Left ventricle myocardium superior (tissue), 1 donor: ENCODE results near the gene GRPEL2. TPM values are rescaled to one million over a fixed set of nuclear protein-coding genes. Genes with fewer than 3 reads are reported as not detected.
A peak's percentile ranks its signal among the peaks of the same experiment; 100 is the strongest.

ENCODE experiments used
- ATAC-seq: fragments of 200-7000 bp; cut with Tn5 transposase; one replicate; pipeline ENCODE4 v1.9.1; 2020; ENCODE audit warnings: mild to moderate bottlenecking, moderate library complexity
- DNase-seq: peaks from one replicate; pipeline ENCODE4 v3.0.0-alpha.2; 2020
- intact Hi-C: fragments of 100-400 bp; cut with micrococcal nuclease; formaldehyde crosslinking; loops from one replicate; pipeline ENCODE4 v1.11.0; 2022
- total RNA-seq: library from RNA; stranded (reverse); fragmentation: NEBNext Ultra II Directional; extraction: Animal tissue kit (Norgen Biotek cat#: 25700); gene quantifications from one replicate; pipeline ENCODE4 v1.2.1, GENCODE V29; 2021
- donor health status: DM: no; HTN: yes; CAD: no; lungs with severe emphysema.

The GRPEL2 gene
- total RNA-seq, 1 donor from 2014 or later, result 8.9 TPM

DNA sequence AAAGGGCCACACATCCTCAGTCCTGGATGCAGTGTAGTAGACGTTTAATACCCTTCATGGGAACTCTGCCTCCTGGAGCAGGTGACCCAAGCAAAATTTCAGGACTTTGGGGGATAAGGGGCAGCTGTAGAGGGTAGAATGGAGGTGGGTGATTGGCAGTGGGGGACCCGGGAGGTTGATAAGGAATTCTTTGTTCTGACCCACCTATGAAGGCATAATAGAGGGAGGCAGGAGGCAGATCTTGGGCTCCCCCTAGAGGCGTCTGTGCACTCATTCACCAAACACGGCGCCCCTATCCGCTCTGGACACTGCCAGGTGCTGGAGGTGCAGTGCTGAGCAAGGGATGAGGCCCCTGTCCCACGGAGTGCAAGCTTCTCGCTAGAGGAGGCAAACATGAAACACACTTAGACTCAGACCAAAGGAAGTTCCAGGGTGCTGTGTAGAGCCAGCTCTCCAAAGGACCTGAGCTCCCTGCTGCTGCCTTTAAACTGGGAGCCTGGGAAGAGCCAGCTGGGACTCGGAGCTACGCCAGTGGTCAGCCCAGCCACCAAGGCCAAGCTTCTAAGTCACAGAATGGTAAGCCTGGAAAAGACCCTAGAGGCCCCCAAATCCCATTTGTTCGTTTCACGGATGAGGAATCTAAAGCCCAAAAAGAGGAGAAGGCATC, 26.1 kb downstream of the GRPEL2 start:
- ATAC-seq, result peak; percentile 85

DNA sequence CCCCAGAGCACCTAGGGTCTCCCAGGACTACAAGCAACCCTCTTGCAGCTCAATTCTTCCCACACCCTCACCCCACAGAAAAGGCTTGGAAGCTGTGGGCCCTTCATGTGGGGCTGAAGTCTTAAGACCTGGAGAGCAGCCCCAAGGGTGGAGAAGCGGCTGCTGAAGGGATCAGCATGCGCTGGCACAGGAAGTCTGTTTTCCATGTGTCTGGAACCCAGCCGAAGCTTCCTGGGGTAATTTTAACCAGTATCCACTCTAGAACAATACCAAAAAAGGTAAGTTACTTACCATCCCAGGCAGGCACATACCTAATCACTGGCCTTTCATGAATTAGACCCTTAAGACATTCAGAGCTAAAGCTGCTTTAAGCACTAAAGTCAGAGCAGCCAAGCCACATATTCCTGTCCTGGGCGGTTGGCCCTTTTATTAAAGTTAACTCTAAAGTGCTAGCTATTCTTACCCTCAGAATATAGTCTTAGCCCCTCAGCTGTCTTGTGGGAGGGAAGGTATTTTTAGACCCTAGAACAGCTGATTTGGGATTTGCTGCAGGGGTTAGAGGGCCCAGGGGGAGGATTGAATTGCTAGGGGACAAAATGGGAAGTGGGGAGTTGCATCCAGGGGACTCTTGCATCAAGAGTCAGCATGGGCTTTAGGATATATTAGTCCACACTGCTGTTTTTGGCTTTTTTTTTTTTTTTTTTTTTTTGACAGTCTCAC, 26.9 kb downstream of the GRPEL2 start:
- no peak for DNase-seq
- intact Hi-C loops, result no loop called here

More for the DNA sequence above, 26.1 kb downstream of the GRPEL2 start:
- peak; percentile 69 for DNase-seq
- intact Hi-C loops, result no loop called here

DNA sequence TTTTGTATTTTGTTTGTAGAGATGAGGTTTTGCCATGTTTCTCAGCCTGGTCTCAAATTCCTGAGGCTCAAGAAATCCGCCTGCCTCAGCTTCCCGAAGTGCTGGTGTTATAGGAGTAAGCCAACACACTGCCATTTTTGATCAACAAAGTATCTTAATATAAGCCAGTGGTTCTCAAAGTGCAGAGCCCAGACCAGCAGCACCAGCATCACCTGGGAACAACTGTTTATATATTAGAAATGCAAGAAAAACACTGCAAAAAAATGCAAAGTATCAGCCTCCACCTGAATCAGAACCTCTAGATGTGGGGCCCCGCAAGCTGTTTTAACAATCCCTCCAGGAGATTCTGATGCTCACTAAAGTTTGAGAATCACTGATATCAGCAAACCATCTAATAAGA, 27.6 kb downstream of the GRPEL2 start:
- DNase-seq (no peak), ATAC-seq (no peak)
- intact Hi-C loops, result no loop called here

More for the DNA sequence above, 26.9 kb downstream of the GRPEL2 start:
- ATAC-seq, result no peak

DNA sequence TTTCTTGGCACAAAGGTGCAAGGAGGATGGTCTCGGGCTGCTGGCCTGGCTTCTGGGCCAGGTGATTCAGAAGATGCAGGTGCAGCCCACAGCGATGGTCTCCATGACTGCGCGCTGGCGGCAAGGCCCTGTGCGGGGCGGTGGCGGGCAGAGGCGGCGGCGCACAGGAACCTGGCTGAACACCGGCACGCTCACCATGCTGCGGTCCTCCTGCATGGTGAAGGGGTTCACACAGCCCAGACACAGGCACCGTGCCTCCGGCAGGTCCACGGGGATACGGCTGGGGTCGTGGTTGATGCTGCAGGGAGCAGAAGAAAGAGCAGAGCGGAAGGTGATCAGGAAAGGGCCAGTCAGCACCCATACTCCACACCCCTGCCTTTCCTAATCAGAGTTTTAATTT, 29.0 kb downstream of the GRPEL2 start:
- no peak for DNase-seq

DNA sequence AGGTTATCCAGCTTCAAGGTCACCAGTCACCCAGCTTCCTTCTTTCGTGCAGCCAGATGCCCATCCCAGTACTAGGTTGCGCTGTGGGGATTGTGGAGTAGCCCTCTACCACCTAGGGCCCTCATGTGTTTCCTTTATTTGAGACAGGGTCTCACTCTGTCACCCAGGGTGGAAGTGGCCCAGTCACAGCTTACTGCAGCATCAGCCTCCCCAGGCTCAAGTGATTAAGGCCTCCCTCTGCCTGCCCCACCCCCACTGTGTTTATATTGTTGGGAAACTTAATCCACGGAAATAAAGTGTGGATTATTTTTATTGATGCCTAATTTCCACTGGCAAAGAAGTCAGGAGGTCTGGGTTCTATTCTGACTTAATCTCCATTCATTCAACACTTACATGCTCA, 29.5 kb downstream of the GRPEL2 start:
- DNase-seq (no peak), ATAC-seq (no peak)
- intact Hi-C loops, result no loop called here

More for the DNA sequence above, 29.0 kb downstream of the GRPEL2 start:
- no peak for ATAC-seq
- intact Hi-C loops, result no loop called here

DNA sequence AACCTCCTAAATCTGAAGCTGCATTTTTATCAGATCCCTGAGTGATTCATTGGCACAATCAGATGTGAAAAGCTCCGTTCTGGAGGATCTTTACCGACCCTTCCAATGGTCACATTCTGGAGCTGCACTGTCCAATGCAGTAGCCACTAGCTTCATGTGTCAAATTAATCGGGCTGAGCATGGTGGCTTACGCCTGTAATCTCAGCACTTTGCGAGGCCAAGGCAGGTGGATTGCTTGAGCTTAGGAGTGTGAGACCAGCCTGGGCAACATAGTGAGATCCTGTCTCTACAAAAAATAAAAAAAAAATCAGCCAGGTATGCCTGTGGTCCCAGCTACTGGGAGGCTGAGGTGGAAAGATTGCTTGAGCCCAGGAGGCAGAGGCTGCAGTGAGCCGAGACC, 30.1 kb downstream of the GRPEL2 start:
- DNase-seq, result no peak
- intact Hi-C loops, result no loop called here
- no peak for ATAC-seq

DNA sequence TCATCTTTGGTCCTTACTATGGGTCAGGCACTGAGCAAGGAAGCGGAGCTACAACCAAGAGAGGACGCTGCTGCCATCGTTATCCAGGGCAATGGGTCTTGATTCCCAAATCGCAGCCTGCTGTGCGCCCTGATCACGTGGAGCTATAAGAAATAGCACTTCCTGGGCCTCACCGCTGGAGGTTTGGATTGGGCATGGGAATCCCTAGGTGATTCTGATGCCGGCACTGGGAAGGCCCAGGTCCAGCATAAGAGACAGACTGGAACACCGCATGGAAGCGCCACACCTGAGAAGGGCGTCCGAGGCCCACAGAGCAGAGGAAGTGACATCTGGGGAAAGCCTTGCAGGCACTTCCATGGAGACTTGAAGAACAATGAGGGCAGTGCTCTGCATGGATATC, 30.8 kb downstream of the GRPEL2 start:
- no peak for DNase-seq
- intact Hi-C loops, result no loop called here
- no peak for ATAC-seq

DNA sequence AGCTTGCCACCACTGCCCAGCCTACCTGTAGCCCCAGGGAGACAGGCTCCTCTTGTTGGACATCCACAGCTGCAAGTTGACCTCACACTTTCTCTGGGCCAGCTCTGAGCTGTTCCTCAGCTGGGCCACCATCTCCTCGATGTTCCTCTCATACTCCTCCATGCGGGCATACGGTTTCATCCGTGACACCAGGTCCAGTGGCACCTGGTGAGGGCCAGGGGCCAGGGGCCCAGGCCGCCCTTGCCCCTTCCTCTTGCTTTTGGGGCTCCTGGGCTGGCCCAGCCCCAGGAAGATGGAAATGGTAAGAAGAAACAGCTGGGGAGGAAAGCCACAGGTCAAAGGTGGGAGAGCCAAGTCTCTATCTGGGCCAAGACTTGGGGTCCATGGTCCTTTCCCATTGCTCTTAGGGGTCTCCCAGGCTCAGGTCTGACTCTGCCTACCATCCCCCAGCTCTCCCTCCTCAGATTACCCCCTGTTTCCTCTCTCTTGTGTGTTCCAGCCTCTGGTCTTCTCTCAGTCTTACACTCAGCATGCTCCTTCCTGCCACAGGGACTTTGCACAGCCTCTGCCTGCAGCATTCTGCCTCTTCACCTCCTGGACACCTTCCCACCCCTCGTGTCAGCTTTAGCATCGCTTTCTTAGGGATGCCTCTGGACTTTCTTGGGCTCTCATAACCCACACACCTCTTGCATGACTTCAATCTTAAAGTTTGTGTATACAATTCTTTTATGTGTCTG, 31.6 kb downstream of the GRPEL2 start:
- no peak for DNase-seq
- no peak for ATAC-seq
- intact Hi-C loops, result no loop called here

DNA sequence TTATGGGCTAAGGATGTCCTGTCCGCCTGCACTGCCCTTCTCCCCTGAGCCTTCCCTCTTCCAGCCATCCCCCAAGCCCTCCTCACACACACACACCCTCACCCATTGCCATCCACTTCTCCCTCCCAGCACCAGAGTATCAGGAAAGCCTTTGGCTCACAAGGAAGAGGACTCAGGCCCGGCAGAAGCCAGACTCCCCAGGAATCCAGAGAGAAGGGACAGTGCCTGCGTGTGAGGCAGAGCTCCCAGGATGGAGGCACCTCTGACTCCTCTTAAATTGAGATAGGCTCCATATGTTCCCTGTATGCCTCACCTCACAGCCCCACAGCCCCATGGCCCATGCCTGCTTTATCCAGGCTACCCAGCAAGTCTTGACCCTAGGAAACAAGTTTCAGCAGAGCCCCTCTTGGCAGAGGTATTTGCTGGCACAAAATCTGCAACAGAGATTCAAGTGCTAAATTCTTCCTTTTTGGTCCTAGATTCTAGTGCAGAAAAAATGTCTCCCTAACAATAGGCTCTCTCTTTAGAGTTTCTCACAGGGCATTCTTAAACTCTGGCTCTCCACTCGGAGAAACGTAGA, 33.0 kb downstream of the GRPEL2 start:
- no peak for DNase-seq
- intact Hi-C loops, result no loop called here
- no peak for ATAC-seq

DNA sequence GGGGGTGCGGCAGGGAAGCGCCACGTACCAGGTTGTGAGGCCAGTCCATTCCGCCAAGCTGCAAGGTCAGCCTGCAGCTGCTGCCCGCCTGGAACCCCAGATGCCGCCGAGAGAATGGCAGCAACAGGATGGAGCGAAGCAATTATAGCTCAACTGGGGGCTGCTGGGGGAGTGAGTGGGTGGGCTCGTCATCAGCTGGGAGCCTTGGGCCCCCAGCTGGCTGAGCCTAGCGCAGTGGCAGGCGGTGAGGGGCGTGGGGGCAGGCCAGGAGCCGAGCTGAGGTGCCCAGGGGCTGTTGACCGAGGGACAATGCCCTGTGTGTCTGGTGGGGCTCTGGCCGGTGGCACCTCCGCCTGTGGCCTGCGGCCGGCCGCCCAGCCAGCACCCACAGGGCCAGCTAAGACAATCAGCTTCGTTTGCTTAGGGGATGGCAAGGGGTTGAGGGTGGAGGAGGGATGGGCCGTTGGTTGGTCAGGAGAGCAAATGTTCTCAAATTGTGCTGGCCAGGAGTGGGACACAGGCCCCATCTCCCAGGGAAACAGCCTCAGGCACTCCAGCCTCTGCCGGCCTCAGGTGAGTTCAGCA, 34.0 kb downstream of the GRPEL2 start, which contains the start of gene IL17B:
TSS of gene IL17B (minus strand) at position 116 of the 585 bp plus-strand sequence. CDS start at position 49, 67 bp downstream.
- ATAC-seq, result no peak
- no peak for DNase-seq
- intact Hi-C loops, result no loop called here

DNA sequence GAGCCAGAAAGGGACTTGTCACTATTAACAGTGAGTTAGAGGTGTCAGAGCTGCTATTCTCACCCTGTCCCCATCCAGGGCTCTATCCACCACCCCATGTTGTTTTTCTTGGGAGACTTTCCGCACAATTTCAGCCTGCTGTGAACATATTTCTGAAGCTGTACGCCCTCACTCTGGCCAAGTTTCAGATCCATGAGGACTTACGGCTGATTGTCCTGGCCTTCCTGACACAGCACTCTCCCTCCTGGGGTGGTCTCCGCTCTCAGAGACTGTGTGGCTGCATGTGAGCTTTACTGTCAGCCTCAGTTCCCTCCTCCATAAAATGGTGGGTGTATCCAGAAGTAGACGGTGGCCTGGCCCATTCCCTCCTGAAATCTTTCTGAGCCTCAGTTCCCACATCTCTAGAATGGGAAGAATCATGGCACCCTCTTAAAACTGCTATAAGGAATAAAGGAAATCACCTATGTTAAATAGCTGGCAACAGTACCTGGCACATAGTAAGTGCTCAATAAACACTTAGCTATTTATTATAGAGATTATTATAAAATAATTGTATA, 34.6 kb downstream of the GRPEL2 start:
- no peak for ATAC-seq
- no peak for DNase-seq
- intact Hi-C loops, result loop anchor here (10.0 kb wide), 1 partner anchor 185 kb away; no protein-coding TSS in a partner anchor

DNA sequence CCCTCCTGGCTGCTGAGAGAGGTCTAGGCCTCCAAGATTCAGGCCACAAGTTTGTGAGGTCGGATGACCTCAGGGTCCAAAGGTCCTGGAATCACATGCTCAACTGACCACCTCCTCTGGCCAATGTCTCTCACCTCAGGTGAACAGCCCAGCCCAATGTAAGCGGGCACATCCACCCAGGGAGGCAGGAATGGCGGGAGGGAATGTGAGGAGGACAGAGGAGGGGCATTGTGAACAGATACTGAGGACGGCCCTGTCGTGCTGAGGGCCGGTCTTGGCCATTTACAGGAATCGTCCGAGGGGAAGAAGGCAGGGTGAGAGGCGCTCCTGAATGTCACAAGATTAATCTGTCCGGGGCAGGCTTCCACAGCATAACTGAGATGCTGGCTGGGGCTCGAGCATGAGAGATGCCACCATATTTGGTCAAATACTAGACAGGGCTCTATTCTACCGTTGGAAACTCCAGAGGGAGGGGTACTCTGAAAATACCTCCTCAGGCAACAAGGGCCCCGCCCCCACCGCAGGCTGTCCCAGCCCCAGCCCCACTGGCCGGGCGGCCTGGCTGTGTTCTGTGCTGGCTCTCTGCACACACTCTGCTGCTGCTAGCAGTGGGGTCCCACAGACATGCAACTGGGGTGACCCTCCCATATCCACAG, 35.3 kb downstream of the GRPEL2 start:
- DNase-seq (peak; percentile 45), ATAC-seq (no peak)
- intact Hi-C loops, result loop anchor here (10.0 kb wide), 1 partner anchor 184 kb away; no protein-coding TSS in a partner anchor

DNA sequence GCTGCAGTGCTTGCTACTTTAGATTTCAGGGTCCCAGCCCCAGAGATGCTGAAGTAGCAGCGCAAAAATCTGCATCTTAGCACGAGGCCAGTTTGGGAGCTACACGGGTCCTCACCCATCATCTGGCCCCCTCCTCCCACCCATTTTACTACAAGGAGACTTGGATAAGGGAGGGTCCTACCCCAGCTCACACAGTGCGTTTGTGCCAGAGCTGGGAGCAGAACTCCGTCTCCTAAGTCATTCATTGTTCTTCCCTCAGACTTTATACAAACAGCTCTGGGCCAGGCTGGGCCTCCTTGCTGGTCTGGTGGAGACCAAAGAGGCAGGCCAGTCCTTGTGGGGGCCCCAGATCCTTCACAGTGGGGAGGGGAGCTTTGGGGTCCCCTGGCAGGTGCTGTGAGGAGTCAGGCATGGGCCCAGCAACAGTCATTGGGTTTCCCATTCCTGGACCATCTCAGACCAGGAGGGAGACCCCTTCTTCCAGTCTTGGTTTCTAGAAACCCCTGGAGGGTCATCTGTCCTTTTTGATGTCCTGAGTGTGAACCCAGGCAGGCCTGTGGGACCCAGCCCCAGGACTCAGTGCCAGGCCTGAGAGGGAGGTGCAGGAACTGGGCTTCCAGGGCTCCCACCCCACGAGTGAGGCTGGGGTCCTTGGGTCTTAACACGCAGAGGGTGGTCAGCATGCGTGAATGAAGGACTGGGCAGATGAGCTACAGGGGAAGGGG, 36.1 kb downstream of the GRPEL2 start:
- DNase-seq (no peak), ATAC-seq (no peak)
- intact Hi-C loops, result loop anchor here (10.0 kb wide), 1 partner anchor 183 kb away; no protein-coding TSS in a partner anchor

DNA sequence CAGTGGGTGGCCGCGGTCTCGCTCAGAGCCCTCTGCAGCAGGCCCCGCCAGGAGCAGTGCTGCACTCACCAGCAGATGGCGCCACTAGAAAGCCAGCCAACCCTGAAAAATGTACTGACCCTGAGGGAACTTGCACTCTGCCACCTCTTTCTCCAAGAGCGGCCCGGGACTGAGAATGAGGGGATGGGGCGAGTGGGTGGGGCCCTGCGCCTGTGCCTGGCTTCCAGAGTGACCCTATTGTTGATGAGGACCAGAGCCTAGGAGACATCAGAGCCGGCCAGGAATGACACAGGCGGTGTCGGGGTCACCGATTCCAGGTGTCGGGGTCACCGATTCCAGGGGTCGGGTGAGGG, 36.7 kb downstream of the GRPEL2 start:
- intact Hi-C loops, result loop anchor here (2.0 to 10.0 kb wide), 2 partner anchors 51 to 183 kb away; no protein-coding TSS in a partner anchor
- peak; percentile 88 for DNase-seq
- peak; percentile 78 for ATAC-seq

DNA sequence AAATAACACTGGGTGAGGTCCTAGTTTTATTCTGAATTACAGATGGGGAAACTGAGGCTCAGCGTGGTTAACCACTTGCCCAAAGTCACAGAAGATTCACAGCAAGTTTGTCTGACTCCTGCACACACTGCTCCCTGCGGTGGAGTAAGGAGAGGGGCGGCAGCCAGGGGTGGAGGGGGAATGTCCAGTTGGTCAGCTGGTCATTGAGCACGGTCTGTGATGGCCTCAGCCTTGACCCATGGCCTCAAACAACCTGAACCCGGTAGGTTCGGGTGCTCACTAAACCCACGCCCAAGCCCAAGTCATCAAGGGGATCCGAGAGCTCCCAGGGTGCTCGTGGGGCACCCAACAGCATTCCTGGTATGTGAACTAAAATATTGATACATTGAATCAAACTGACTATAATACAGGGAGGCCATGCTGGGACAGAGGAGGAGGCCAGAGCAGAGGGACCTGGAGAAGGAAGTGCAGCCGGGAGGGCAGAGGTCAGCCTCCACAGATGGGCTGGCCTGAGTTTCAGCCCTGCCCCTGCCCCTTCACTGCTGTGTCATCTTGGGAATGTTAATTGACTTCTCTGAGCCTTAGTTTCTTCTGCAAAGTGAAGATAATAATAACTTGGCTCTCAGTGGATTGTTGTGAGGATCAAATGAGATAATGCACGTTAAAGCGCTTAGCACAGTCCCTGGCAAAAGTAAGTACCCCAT, 37.4 kb downstream of the GRPEL2 start:
- ATAC-seq, result peak; percentile 7
- intact Hi-C loops, result loop anchor here (2.0 to 10.0 kb wide), 2 partner anchors 50 to 182 kb away; no protein-coding TSS in a partner anchor
- no peak for DNase-seq

DNA sequence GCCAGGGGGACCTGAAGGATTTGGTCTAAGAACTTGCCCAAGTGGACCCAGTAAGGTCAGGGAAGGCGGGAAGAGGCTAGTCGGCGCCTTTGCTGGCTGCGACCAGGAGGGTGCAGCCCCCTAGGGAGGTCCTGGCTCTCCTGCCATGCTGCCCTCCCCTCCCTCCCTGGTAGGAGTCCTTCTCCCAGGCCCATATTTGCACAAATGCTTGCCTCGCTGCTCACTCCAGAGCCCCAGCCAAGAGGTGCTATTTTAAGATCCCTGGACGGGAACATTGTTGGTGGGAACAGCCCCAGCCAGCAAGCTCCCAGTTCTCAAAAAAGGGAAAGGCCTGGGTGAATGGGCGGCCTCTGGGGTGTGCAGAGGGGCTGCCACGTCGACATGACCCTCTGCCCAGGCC, 38.1 kb downstream of the GRPEL2 start:
- intact Hi-C loops, result loop anchor here (2.0 to 10.0 kb wide), 2 partner anchors 49 to 181 kb away; no protein-coding TSS in a partner anchor
- DNase-seq (peak; percentile 66), ATAC-seq (peak; percentile 72)

DNA sequence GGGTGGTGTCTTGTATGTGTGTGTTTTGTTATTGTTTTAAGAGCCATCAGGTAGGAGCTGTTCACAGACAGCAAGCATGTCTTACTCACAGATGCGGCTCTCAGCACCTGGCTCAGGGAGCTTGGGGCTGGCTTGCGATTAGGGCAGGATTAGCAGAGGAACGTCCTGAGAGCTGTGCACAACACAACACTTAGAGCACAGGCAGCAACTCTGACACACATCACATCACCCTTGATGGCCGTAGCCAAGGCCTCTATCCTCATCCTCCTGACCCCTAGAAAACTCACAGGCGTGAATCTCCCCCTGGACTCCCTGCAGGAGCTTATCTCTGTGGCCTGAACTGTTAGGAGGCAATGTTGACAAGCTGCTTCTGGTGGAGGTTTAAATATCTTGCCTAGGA, 40.9 kb downstream of the GRPEL2 start:
- DNase-seq (no peak), ATAC-seq (peak; percentile 4)
- intact Hi-C loops, result loop anchor here (10.0 kb wide), 1 partner anchor 179 kb away; no protein-coding TSS in a partner anchor
